ENCODE results near the gene FARS2. TPM values are rescaled to one million over a fixed set of nuclear protein-coding genes. Genes with fewer than 3 reads are reported as not detected.

The FARS2 gene
- total and polyA plus RNA-seq, 7 donors = 8.1 to 21.0 (median 12.5) TPM

DNA sequence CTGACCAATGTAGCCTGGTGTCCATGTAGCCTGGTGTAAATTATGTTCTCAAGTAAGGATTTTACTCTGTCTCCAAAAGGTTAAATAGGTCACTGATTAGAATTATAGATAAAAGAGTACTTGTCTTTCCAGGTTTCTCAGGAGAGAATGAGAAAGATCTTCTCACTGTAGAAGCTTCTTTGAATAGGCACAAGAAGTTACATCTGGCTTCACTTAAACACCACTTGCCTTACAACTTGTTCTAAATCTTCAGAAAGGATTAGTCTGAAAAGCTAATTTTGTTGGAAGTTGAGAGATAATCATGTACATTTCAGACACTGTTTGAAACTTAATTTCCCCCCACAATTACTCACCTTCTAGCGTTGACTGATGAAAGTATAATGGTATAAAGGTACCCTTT lies 275.3 kb downstream of the FARS2 start:
- no peak for DNase-seq
- intact Hi-C loops (cut with DNase I) = no loop called here
- WGBS, 2 donors = 89 to 92% methylated on average over 1 of the region's 1 CpG
- no peaks in the 10 kb centered on the region for H3K9me3 ChIP-seq
- H3K4me3 ChIP-seq = no peak overlapping the region
- no peak for TF ChIP-seq POLR2AphosphoS5 (IDR thresholded peaks at IDR 0.05)
- no peak for TF ChIP-seq EP300 (IDR thresholded peaks at IDR 0.05)
- TF ChIP-seq, protein P1, sequence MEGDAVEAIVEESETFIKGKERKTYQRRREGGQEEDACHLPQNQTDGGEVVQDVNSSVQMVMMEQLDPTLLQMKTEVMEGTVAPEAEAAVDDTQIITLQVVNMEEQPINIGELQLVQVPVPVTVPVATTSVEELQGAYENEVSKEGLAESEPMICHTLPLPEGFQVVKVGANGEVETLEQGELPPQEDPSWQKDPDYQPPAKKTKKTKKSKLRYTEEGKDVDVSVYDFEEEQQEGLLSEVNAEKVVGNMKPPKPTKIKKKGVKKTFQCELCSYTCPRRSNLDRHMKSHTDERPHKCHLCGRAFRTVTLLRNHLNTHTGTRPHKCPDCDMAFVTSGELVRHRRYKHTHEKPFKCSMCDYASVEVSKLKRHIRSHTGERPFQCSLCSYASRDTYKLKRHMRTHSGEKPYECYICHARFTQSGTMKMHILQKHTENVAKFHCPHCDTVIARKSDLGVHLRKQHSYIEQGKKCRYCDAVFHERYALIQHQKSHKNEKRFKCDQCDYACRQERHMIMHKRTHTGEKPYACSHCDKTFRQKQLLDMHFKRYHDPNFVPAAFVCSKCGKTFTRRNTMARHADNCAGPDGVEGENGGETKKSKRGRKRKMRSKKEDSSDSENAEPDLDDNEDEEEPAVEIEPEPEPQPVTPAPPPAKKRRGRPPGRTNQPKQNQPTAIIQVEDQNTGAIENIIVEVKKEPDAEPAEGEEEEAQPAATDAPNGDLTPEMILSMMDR (IDR thresholded peaks at IDR 0.05) = no peak
- no peak for TF ChIP-seq POLR2A (IDR thresholded peaks at IDR 0.05)
- H3K36me3 ChIP-seq = no peaks in the 10 kb centered on the region
- H3K4me1 ChIP-seq = peaks cover 0 to 6% (median 0%) of the 10 kb centered on the region in 4 donors
- H3K27me3 ChIP-seq = no peaks in the 10 kb centered on the region
- H3K27ac ChIP-seq = no peak overlapping the region

DNA sequence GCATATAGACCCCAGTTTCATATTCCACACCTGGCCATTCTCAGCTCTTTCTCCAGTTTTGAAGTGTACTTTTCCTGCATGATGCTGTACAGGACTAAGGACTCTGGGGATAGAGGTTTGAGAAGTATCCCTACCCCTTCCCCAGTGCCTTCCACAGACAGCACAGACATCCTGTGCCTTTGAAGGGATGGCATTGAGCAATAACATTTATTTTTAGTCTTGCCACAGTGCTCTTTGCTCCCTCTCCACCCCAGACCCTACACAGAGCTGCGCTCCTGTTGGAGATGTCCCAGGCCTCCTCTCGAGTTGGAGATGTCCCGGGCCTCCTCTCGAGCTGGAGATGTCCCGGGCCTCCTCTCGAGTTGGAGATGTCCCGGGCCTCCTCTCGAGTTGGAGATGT lies 275.8 kb downstream of the FARS2 start:
- intact Hi-C loops (cut with DNase I) = no loop called here

DNA sequence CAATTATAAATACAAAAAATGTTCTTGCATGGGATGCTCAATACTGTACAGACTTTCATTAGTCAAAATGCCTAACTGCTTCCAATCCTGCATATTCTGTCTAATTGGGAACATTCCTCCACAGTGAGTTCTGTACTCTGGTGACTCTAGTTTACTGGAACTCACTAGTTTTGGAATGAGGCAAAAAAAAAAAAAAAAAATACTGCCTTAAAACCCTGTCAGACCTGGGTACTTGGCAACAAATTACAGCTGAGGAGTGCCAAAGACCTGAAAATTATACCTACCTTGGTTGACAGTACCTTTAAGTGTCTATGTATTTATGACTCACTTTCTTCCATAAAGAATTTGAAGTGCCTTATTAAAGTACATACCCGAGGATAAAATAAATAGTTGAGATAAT lies 276.7 kb downstream of the FARS2 start:
- Histone ChIP-seq H3K4me1 (peaks cover 0 to 6% (median 0%) of the 10 kb centered on the region in 4 donors), H3K27me3 (no peaks in the 10 kb centered on the region), H3K27ac (no peak overlapping the region), H3K4me3 (no peak overlapping the region), H3K36me3 (no peaks in the 10 kb centered on the region), H3K9me3 (no peaks in the 10 kb centered on the region)
- intact Hi-C loops (cut with DNase I) = no loop called here
- TF ChIP-seq POLR2A (IDR thresholded peaks at IDR 0.05) = no peak
- no peak for TF ChIP-seq POLR2AphosphoS5 (IDR thresholded peaks at IDR 0.05)
- TF ChIP-seq EP300 (IDR thresholded peaks at IDR 0.05) = no peak
- TF ChIP-seq, protein P1 (IDR thresholded peaks at IDR 0.05) = no peak
- 3 to 53% methylated on average over 1 of the region's 1 CpG for WGBS, 2 donors
- DNase-seq = no peak

More for the DNA sequence above, 275.8 kb downstream of the FARS2 start:
- H3K27me3 ChIP-seq = no peaks in the 10 kb centered on the region
- H3K36me3 ChIP-seq = no peaks in the 10 kb centered on the region
- peaks cover 0 to 6% (median 0%) of the 10 kb centered on the region in 4 donors for H3K4me1 ChIP-seq
- 96 to 98% methylated on average over 8 of the region's 8 CpGs for WGBS, 2 donors
- no peak overlapping the region for H3K27ac ChIP-seq
- H3K4me3 ChIP-seq = no peak overlapping the region
- TF ChIP-seq, protein P1 (IDR thresholded peaks at IDR 0.05) = no peak
- TF ChIP-seq POLR2AphosphoS5 (IDR thresholded peaks at IDR 0.05) = no peak
- TF ChIP-seq POLR2A (IDR thresholded peaks at IDR 0.05) = no peak
- TF ChIP-seq EP300 (IDR thresholded peaks at IDR 0.05) = no peak
- no peak for DNase-seq
- H3K9me3 ChIP-seq = no peaks in the 10 kb centered on the region

DNA sequence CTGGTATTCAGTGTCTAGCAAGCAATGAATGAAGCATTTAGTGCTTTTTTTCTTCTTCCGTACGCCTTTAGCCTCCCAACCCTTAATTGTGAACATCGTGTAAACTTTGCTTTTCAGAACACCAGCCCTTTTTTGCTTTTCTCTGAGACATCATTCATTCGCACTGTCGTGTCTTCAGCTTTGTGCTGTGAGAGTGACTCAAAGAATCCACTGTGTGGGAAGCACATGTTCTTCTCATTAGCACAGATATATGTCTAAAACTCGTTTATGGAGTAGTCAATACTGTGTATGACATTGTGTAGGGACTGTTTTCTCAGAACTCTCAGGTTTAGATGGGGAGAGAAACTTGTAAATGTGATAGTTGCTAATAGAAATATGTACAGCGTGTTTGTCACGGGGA lies 279.1 kb downstream of the FARS2 start:
- Histone ChIP-seq H3K4me1 (peaks cover 0 to 6% (median 0%) of the 10 kb centered on the region in 4 donors), H3K9me3 (no peaks in the 10 kb centered on the region), H3K27ac (no peak overlapping the region), H3K36me3 (no peaks in the 10 kb centered on the region), H3K27me3 (no peaks in the 10 kb centered on the region), H3K4me3 (no peak overlapping the region)
- TF ChIP-seq EP300 (IDR thresholded peaks at IDR 0.05) = no peak
- TF ChIP-seq POLR2AphosphoS5 (IDR thresholded peaks at IDR 0.05) = no peak
- TF ChIP-seq, protein P1 (IDR thresholded peaks at IDR 0.05) = no peak
- no peak for TF ChIP-seq POLR2A (IDR thresholded peaks at IDR 0.05)
- WGBS, 2 donors = 91 to 94% methylated on average over 8 of the region's 8 CpGs
- no peak for DNase-seq
- intact Hi-C loops (cut with DNase I) = no loop called here

DNA sequence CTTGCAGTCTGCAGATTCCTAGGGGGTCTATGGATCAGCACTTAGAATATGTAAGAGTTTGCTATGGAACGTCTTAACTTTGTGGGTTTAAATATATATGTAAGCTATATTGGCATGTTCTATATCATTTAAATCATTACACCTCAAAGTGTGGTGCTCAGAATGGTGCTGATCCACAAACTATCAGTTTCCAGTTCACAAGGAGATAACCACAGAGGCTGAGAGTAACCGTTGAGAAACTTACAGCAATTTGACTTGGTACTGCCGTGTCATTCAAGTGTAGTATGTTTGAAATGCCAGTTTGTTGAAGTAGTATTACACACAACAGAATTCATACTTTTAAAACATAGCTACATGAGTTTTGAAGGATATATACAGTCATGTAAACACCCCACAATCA lies 279.7 kb downstream of the FARS2 start:
- Histone ChIP-seq H3K27me3 (no peaks in the 10 kb centered on the region), H3K27ac (no peak overlapping the region), H3K4me3 (no peak overlapping the region), H3K36me3 (no peaks in the 10 kb centered on the region), H3K9me3 (no peaks in the 10 kb centered on the region), H3K4me1 (peaks cover 0 to 6% (median 0%) of the 10 kb centered on the region in 4 donors)
- no peak for TF ChIP-seq POLR2AphosphoS5 (IDR thresholded peaks at IDR 0.05)
- TF ChIP-seq EP300 (IDR thresholded peaks at IDR 0.05) = no peak
- TF ChIP-seq, protein P1 (IDR thresholded peaks at IDR 0.05) = no peak
- TF ChIP-seq POLR2A (IDR thresholded peaks at IDR 0.05) = no peak
- 92 to 94% methylated on average over 3 of the region's 3 CpGs for WGBS, 2 donors
- intact Hi-C loops (cut with DNase I) = no loop called here
- no peak for DNase-seq
